ENCODE data around the gene CHSY3.

Gene CHSY3

GRCh38 chr5:130189961-130190360 is 285.7 kb downstream of the CHSY3 start:
- ATAC-seq (ENCODE audit: low read depth) (peak; percentile 99), DNase-seq (ENCODE audit: low spot score) (peak; percentile 76)
- no peaks in the 10 kb centered on the region for H3K36me3 ChIP-seq (ENCODE audit: low read depth)
- no peak overlapping the region for H3K27ac ChIP-seq (ENCODE audit: poor library complexity, severe bottlenecking)
- H3K4me1 ChIP-seq (ENCODE audit: insufficient read depth, poor library complexity, severe bottlenecking), result no peaks in the 10 kb centered on the region
- no peaks in the 10 kb centered on the region for H3K27me3 ChIP-seq (ENCODE audit: insufficient read depth, poor library complexity, severe bottlenecking)
- no peak overlapping the region for H3K4me3 ChIP-seq (ENCODE audit: severe bottlenecking)
- H3K9me3 ChIP-seq (ENCODE audit: severe bottlenecking), result no peaks in the 10 kb centered on the region
- TF ChIP-seq CTCF (IDR thresholded peaks at IDR 0.05; ENCODE audit: poor library complexity, severe bottlenecking), result no peak

GRCh38 chr5:130198927-130199326 is 294.7 kb downstream of the CHSY3 start:
- H3K9me3 ChIP-seq (ENCODE audit: severe bottlenecking), result no peaks in the 10 kb centered on the region

GRCh38 chr5:130206686-130207085 is 302.4 kb downstream of the CHSY3 start:
- Histone ChIP-seq H3K9me3 (ENCODE audit: severe bottlenecking) (no peaks in the 10 kb centered on the region), H3K4me1 (ENCODE audit: insufficient read depth, poor library complexity, severe bottlenecking) (peaks cover 4% of the 10 kb centered on the region), H3K27me3 (ENCODE audit: insufficient read depth, poor library complexity, severe bottlenecking) (no peaks in the 10 kb centered on the region), H3K27ac (ENCODE audit: poor library complexity, severe bottlenecking) (no peak overlapping the region), H3K4me3 (ENCODE audit: severe bottlenecking) (no peak overlapping the region), H3K36me3 (ENCODE audit: low read depth) (no peaks in the 10 kb centered on the region)
- peak; percentile 76 for ATAC-seq (ENCODE audit: low read depth)
- no peak for DNase-seq (ENCODE audit: low spot score)
- no peak for TF ChIP-seq CTCF (IDR thresholded peaks at IDR 0.05; ENCODE audit: poor library complexity, severe bottlenecking)

More at GRCh38 chr5:130198927-130199326, 294.7 kb downstream of the CHSY3 start:
- no peak overlapping the region for H3K4me3 ChIP-seq (ENCODE audit: severe bottlenecking)
- H3K36me3 ChIP-seq (ENCODE audit: low read depth), result no peaks in the 10 kb centered on the region
- H3K4me1 ChIP-seq (ENCODE audit: insufficient read depth, poor library complexity, severe bottlenecking), result no peaks in the 10 kb centered on the region
- H3K27ac ChIP-seq (ENCODE audit: poor library complexity, severe bottlenecking), result no peak overlapping the region
- H3K27me3 ChIP-seq (ENCODE audit: insufficient read depth, poor library complexity, severe bottlenecking), result no peaks in the 10 kb centered on the region
- TF ChIP-seq CTCF (IDR thresholded peaks at IDR 0.05; ENCODE audit: poor library complexity, severe bottlenecking), result no peak
- ATAC-seq (ENCODE audit: low read depth) (peak; percentile 35; the same call in 2 of the 3 replicates), DNase-seq (ENCODE audit: low spot score) (no peak)

- ATAC-seq (ENCODE audit: low read depth) (peak; percentile 19; the same call in 1 of the 3 replicates), DNase-seq (ENCODE audit: low spot score) (no peak)
- no peak for TF ChIP-seq CTCF (IDR thresholded peaks at IDR 0.05; ENCODE audit: poor library complexity, severe bottlenecking)
- Histone ChIP-seq H3K4me1 (ENCODE audit: insufficient read depth, poor library complexity, severe bottlenecking) (no peaks in the 10 kb centered on the region), H3K4me3 (ENCODE audit: severe bottlenecking) (no peak overlapping the region), H3K36me3 (ENCODE audit: low read depth) (no peaks in the 10 kb centered on the region), H3K27ac (ENCODE audit: poor library complexity, severe bottlenecking) (no peak overlapping the region), H3K9me3 (ENCODE audit: severe bottlenecking) (no peaks in the 10 kb centered on the region), H3K27me3 (ENCODE audit: insufficient read depth, poor library complexity, severe bottlenecking) (no peaks in the 10 kb centered on the region)
Observed at GRCh38 chr5:130213607-130214006, 309.3 kb downstream of the CHSY3 start.

- Histone ChIP-seq H3K4me1 (ENCODE audit: insufficient read depth, poor library complexity, severe bottlenecking) (no peaks in the 10 kb centered on the region), H3K27me3 (ENCODE audit: insufficient read depth, poor library complexity, severe bottlenecking) (no peaks in the 10 kb centered on the region), H3K9me3 (ENCODE audit: severe bottlenecking) (no peaks in the 10 kb centered on the region), H3K4me3 (ENCODE audit: severe bottlenecking) (no peak overlapping the region), H3K27ac (ENCODE audit: poor library complexity, severe bottlenecking) (no peak overlapping the region), H3K36me3 (ENCODE audit: low read depth) (no peaks in the 10 kb centered on the region)
- ATAC-seq (ENCODE audit: low read depth), result no peak
- DNase-seq (ENCODE audit: low spot score), result no peak
- TF ChIP-seq CTCF (IDR thresholded peaks at IDR 0.05; ENCODE audit: poor library complexity, severe bottlenecking), result no peak
Observed at GRCh38 chr5:130216286-130216685, 312.0 kb downstream of the CHSY3 start.

Data from RWPE2 (cell line).